ENCODE measurements around the gene SLC38A3. TPM values are rescaled to one million over a fixed set of nuclear protein-coding genes. Genes with fewer than 3 reads are reported as not detected.
A peak's percentile ranks its signal among the peaks of the same experiment; 100 is the strongest.

Gene SLC38A3
- total RNA-seq, 1 donor from 2014 or later: 43.5 TPM

DNA sequence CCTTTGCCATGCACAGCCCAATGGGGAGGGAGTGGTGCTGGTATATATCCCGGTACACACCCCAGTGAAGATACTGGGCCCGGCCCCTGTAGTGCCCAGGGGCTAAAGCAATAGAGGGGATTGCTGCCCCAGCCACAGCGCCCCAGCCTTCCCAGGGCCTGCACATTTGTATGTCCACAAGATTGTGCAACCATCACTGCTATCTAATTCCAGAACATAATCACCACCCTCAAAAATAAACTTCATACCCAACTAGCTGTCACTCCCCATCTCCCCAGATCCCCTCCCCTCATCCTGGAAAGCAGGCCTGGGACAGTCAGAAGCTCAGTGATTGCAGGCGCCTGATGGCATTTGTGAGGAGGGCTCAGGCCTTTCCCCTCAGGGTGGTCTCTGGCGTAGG is 44.4 kb downstream of the SLC38A3 start:
- DNase-seq (ENCODE audit: low spot score, unreplicated experiment): no peak
- Mint-ChIP-seq H3K9me3 (ENCODE audit: low read depth) (no peaks in the 10 kb centered on the region), H3K27ac (no peak overlapping the region), H3K27me3 (no peaks in the 10 kb centered on the region), H3K4me1 (ENCODE audit: low read depth) (peaks cover 20% of the 10 kb centered on the region), H3K4me3 (ENCODE audit: low read depth) (no peak overlapping the region), H3K36me3 (ENCODE audit: insufficient read depth) (peaks cover 2% of the 10 kb centered on the region)
- TF ChIP-seq, protein P1, sequence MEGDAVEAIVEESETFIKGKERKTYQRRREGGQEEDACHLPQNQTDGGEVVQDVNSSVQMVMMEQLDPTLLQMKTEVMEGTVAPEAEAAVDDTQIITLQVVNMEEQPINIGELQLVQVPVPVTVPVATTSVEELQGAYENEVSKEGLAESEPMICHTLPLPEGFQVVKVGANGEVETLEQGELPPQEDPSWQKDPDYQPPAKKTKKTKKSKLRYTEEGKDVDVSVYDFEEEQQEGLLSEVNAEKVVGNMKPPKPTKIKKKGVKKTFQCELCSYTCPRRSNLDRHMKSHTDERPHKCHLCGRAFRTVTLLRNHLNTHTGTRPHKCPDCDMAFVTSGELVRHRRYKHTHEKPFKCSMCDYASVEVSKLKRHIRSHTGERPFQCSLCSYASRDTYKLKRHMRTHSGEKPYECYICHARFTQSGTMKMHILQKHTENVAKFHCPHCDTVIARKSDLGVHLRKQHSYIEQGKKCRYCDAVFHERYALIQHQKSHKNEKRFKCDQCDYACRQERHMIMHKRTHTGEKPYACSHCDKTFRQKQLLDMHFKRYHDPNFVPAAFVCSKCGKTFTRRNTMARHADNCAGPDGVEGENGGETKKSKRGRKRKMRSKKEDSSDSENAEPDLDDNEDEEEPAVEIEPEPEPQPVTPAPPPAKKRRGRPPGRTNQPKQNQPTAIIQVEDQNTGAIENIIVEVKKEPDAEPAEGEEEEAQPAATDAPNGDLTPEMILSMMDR (IDR thresholded peaks at IDR 0.05; ENCODE audit: unreplicated experiment): no peak

DNA sequence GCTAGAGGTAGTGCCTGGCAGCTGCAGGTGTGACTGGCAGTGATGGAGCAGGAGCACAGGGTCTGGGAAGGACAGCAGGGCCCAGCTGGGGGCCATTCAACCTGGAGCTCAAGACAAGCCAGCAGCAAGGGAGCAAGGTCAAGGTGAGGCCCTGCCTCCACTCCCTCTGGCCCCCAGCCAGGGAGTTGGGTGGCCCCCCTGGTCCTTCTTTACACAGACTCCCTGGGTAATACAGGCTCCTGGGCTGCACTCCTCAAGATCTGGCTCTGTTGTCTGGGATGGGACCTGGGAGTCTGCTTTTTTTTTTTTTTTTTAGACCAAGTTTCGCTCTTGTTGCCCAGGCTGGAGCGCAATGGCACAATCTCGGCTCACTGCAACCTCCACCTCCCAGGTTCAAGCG is 45.4 kb downstream of the SLC38A3 start:
- H3K4me3 Mint-ChIP-seq (ENCODE audit: low read depth): no peak overlapping the region
- peak overlapping the region; percentile 26 for H3K27ac Mint-ChIP-seq
- DNase-seq (ENCODE audit: low spot score, unreplicated experiment): no peak
- peaks cover 16% of the 10 kb centered on the region for H3K4me1 Mint-ChIP-seq (ENCODE audit: low read depth)
- TF ChIP-seq, protein P1 (IDR thresholded peaks at IDR 0.05; ENCODE audit: unreplicated experiment): no peak
- H3K27me3 Mint-ChIP-seq: no peaks in the 10 kb centered on the region
- H3K36me3 Mint-ChIP-seq (ENCODE audit: insufficient read depth): peaks cover 2% of the 10 kb centered on the region
- H3K9me3 Mint-ChIP-seq (ENCODE audit: low read depth): no peaks in the 10 kb centered on the region

DNA sequence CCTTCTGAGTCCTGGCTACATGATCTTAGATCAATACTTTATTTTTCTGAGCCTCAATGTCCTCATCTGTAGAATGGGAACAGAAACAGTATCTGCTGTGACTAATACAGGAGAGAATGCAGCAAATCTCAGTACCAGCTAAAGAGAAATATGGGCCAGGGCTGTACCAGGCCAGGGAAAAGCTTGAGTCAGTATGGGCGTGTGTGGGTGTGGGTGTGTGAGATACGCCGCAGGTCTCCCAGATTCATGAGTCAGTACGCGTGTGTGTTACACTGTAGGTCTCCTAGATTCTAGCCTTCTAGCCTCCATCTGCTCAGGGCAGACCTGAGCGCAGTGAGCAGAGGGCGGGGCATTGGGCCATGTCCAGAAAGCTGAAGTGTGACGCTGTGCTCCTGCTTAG is 46.1 kb downstream of the SLC38A3 start:
- DNase-seq (ENCODE audit: low spot score, unreplicated experiment): no peak
- Mint-ChIP-seq H3K36me3 (ENCODE audit: insufficient read depth) (peaks cover 2% of the 10 kb centered on the region), H3K27ac (no peak overlapping the region), H3K4me3 (ENCODE audit: low read depth) (no peak overlapping the region), H3K9me3 (ENCODE audit: low read depth) (no peaks in the 10 kb centered on the region), H3K27me3 (no peaks in the 10 kb centered on the region), H3K4me1 (ENCODE audit: low read depth) (peaks cover 13% of the 10 kb centered on the region)
- TF ChIP-seq, protein P1 (IDR thresholded peaks at IDR 0.05; ENCODE audit: unreplicated experiment): no peak

DNA sequence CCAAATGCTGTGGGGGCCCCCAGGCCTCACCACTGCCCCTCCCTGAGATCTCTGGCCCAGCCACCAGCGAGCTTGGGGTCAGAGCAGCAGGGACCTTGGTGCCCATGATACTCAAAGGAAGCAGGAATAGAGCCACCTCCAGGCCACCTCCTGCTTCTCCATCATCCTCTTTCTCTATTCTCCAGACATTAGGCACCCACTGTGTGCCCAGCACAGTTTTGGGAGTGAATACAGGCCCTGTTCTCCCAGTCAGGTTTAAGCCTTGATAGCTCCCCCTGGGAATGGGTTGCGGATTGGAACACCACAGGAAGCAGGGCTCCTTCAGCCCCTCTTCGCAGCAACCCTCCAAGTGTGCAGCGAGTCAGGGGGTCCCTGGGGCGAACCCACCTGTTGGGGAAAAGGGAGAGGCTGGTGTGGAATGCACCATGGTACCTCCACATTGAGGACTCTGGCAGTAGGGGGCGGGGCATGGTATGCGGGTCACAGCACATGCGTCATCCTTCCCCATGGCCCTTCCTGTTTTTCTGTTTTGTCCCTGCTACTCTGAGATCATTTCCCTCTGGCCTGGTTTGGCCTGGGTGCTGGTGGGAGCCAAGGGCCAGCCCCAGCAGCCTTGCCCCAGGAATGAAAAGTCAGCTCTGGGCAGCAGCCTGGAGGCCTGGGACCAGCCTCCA is 49.6 kb downstream of the SLC38A3 start:
- Mint-ChIP-seq H3K27ac (no peak overlapping the region), H3K4me3 (ENCODE audit: low read depth) (no peak overlapping the region), H3K4me1 (ENCODE audit: low read depth) (peaks cover 24% of the 10 kb centered on the region), H3K9me3 (ENCODE audit: low read depth) (no peaks in the 10 kb centered on the region), H3K36me3 (ENCODE audit: insufficient read depth) (peaks cover 13% of the 10 kb centered on the region), H3K27me3 (no peaks in the 10 kb centered on the region)
- TF ChIP-seq, protein P1 (IDR thresholded peaks at IDR 0.05; ENCODE audit: unreplicated experiment): no peak
- no peak for DNase-seq (ENCODE audit: low spot score, unreplicated experiment)

DNA sequence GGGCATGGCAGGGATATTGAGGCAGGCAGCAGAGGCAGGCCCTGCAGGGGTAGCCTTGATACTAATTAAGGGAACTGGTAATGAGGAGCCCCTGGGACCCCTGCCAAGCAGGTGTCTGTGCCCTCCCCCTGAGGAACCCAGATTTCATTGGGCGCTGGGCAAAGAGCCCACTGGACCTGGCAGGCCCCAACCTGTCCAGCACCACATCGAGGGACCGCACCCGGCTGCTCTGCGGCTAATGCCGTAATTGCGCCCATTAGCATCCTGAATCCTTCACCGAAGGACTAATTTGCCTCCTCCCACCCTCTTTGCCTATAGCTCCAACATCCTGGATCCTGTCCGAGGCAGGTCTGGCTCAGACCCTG is 50.2 kb downstream of the SLC38A3 start:
- Mint-ChIP-seq H3K4me3 (ENCODE audit: low read depth) (no peak overlapping the region), H3K9me3 (ENCODE audit: low read depth) (no peaks in the 10 kb centered on the region), H3K4me1 (ENCODE audit: low read depth) (peaks cover 24% of the 10 kb centered on the region), H3K27me3 (no peaks in the 10 kb centered on the region), H3K27ac (no peak overlapping the region), H3K36me3 (ENCODE audit: insufficient read depth) (peaks cover 13% of the 10 kb centered on the region)
- DNase-seq (ENCODE audit: low spot score, unreplicated experiment): no peak
- TF ChIP-seq, protein P1 (IDR thresholded peaks at IDR 0.05; ENCODE audit: unreplicated experiment): no peak
